OCI-LY7 (cell line): ENCODE data around the gene BRMS1.

Experiments
- EZH2phosphoT487 ChIP-seq: fragments of 200-600 bp; sonication (generic); IDR thresholded peaks from 2 replicates; pipeline ENCODE4 v1.6.1; 2018; ENCODE audit warnings: low read depth, borderline replicate concordance, mild to moderate bottlenecking, mixed run types, antibody characterized with exemption, low read length, moderate library complexity, mixed read lengths
- TF ChIP-seq, protein P1 (sequence below): fragments of 200-600 bp; sonication (generic); conservative IDR thresholded peaks from 2 replicates; pipeline ENCODE4 v1.5.1; 2014; ENCODE audit warnings: mild to moderate bottlenecking, antibody characterized with exemption, low read length, moderate library complexity, mixed read lengths

DNA sequence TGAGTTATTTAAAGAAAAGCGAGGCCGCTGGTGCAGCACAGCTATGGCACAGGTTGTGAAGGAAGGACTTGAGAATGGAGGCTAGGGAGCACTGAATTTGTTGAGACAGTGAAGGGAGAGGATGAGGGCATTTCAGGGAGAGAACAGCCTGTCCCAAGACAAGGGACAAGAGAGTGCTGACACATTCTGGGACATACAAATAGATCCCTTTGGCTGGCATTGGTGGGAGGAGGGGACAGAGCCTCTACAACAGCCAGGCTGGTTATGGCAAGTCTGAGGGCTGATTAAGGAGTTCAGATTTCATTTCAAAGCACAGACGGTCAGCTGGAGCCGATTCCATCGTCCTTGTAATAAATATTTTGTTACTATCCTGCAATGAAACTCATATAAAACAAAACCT is 28.4 kb upstream of the BRMS1 start:
- TF ChIP-seq, protein P1, sequence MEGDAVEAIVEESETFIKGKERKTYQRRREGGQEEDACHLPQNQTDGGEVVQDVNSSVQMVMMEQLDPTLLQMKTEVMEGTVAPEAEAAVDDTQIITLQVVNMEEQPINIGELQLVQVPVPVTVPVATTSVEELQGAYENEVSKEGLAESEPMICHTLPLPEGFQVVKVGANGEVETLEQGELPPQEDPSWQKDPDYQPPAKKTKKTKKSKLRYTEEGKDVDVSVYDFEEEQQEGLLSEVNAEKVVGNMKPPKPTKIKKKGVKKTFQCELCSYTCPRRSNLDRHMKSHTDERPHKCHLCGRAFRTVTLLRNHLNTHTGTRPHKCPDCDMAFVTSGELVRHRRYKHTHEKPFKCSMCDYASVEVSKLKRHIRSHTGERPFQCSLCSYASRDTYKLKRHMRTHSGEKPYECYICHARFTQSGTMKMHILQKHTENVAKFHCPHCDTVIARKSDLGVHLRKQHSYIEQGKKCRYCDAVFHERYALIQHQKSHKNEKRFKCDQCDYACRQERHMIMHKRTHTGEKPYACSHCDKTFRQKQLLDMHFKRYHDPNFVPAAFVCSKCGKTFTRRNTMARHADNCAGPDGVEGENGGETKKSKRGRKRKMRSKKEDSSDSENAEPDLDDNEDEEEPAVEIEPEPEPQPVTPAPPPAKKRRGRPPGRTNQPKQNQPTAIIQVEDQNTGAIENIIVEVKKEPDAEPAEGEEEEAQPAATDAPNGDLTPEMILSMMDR, result no peak
- TF ChIP-seq EZH2phosphoT487, result no peak
